IPS DF 4.7 (cell line): ENCODE results near the gene PCLAF.

Source experiments
- DNase-seq: peaks from one replicate; pipeline ENCODE4 v3.0.0-alpha.2; 2013; ENCODE audit warnings: low spot score; ENCODE audit errors: extremely low read depth

PCLAF gene

DNA sequence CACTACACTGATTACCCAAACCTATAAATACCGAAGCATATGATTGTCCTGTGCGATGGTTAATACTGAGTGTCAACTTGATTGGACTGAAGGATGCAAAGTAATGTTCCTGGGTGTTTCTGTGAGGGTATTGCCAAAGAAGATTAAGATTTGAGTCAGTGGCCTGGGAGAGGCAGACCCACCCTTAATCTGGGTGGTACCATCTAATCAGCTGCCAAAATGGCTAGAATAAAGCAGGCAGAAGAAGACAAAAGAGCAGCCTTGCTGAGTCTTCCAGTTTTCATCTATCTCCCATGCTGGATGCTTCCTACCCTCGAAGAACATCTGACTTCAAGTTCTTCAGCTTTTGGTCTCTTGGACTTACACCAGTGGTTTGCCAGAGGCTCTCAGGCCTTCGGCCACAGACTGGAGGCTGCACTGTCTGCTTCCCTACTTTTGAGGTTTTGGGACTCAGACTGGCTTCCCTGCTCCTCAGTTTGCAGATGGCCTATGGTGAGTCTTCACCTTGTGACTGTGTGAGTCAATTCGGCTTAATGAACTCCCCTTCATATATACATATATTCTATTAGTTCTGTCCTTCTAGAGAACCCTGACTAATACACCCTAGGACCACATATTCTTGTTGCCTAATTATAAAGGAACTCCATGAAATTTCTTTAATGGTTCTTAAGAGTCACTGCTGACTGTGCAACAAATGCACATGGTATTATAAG is 56.9 kb downstream of the PCLAF start:
- no peak for DNase-seq

GRCh38 chr15:64315216-64315615 is 66.0 kb downstream of the PCLAF start:
- no peak for DNase-seq

GRCh38 chr15:64314456-64314855 is 66.8 kb downstream of the PCLAF start:
- DNase-seq: no peak
